AG08396 (cell line): Measurements from ENCODE around the gene WARS2.
"Not testable (repeated sequence)": the region's sequence is repeated elsewhere in the genome, so short reads cannot be mapped to it uniquely, and the experiment has no call there.

Experiments used
- DNase-seq: peaks from one replicate; pipeline ENCODE4 v3.0.0; 2012; ENCODE audit warnings: low spot score, mixed read lengths

The WARS2 gene

DNA sequence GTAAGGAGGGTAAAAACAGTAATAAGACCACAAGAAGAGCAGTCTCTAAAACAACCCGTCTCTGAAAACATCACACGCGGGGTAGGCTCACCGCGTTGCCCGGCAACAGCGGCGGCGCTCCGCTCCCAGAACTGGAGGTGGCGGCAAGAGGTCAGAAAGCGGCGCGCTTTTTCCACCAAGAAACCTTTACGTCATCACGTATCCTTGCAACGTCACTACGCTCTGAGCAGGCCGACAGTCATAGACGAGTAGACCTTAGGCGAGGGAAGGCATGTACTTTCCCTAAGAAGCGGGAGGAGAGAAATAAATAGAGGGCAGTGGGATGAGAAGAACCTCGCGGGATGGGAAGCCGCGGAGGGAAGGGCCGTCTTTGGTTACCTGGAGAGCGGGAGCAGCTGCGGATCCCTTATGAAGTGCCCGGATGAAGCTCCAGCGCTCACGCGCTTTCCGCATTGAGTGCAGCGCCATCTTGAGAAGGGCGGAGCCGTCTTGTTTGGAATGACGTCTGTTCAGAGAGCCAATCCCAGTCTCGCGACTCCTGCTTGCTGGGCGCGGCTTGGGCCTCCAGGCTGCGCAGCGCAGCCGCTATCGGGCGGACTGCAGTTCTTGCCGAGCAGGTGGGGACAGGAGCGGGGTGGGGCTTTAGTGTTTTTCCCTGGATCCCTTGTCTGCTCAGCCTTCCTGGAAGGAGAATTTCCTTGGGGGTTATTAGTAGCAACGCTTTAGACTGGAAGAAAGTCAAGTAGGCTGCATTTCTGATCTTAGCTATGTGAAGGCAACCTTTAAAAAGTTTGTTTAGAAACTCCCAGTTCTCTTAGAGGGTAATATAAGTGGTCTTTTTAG, at the start of gene WARS2:
Gene WARS2, minus strand, starts transcription at position 477 of the 843 bp plus-strand sequence. Its CDS starts 9 bp downstream, at position 468.
- peak; percentile 90 for DNase-seq

DNA sequence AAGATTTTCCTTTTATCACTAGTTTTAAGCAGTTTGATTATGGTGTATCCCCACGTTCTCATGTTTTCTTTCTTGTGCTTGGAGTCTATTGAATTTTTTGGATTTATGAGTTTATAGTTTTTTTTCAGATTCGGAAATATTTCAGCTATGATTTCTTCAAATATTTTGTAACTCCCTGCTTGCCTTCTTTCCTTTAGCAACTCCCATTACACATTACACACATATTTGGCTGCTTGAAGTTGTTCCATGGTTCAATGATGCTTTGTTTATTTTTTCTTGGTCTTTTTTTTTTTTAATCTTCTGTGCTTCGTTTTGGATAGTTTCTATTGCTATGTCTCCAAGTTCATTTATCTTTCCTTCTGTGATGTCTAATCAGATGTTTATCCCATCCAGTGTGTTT, 48.5 kb upstream of the WARS2 start:
- DNase-seq = peak; percentile 20

DNA sequence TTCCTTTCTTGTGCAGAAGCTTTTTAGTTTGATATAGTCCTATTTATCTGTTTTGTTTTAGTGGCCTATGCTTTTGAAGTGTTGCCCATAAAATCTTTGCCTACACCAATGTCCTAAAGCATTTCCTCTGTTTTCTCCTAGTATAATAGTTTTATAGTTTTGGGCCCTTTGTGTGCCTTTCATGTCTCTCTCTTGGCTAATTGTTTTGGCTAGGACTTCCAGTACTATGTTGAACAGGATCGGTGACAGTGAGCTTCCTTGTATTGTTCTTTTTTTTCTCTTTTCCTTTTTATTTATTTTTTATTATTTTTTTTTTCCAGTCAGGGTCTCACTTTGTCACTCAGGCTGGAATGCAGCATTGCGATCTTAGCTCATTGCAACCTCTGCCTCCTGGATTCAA, 47.0 kb upstream of the WARS2 start:
- no peak for DNase-seq

DNA sequence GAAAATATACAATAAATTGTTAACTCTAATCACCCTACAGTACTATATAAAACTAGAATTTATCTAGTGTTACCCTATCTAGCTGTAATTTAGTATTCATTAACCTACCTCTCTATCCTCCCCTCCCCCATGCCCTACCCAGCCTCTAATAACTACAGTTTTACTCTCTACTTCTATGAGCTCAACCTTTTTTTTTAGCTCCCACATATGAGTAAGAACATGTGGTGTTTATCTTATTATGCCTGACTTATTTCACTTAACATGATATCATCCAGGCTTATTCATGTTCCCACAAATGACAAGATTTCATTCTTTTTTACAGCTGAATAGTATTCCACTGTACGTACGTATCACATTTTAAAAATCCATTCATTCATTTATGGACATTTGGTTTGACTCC, 46.0 kb upstream of the WARS2 start:
- no peak for DNase-seq

DNA sequence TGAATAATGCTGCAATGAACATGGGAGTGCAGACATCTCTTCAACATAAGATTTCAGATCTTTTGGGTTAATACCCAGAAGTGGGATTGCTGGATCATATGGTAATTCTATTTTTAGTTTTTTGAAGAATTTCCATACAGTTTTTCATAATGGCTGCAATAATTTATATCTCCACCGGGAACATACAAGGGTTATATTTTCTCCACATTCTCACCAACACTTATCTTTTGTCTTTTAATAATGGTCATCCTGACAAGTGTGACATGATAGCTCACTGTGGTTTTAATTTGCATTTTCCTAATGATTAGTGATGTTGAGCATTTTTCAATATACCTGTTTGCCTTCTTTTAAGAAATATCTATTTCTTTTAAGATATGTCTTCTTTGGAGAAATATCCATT, 44.5 kb upstream of the WARS2 start:
- DNase-seq = no peak

DNA sequence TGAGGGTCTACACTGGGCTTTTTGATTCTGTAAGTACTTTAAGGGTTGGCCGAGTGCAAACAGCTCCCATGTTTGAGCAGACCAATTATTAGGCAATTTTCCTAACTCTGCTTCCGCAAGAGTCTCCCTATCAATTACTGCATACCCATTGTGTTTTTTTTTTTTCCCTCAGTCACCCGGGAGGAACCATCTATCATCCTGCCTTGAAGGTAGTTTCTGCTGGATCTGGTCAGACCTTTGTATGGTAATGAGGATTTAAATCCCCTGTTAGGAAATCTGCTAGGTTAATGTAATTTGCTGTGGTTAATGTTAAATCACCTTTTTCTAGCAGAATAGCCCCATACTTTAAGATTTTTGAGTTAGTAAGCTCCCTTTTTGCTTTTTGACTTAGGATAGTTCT, 40.8 kb upstream of the WARS2 start:
- no peak for DNase-seq

DNA sequence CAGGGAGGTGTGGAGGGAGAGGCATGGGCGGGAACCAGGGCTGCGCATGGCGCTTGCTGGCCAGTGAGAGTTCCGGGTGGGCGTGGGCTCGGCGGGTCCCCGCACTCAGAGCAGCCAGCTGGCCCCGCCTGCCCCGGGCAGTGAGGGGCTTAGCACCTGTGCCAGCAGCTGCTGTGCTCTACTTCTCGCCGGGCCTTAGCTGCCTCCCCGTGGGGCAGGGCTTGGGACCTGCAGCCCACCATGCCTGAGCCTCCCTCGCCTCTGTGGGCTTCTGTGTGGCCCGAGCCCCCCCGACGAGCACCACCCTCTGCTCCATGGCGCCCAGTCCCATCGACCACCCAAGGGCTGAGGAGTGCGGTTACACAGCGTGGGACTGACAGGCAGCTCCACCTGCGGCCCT, 38.6 kb upstream of the WARS2 start:
- DNase-seq = no peak

DNA sequence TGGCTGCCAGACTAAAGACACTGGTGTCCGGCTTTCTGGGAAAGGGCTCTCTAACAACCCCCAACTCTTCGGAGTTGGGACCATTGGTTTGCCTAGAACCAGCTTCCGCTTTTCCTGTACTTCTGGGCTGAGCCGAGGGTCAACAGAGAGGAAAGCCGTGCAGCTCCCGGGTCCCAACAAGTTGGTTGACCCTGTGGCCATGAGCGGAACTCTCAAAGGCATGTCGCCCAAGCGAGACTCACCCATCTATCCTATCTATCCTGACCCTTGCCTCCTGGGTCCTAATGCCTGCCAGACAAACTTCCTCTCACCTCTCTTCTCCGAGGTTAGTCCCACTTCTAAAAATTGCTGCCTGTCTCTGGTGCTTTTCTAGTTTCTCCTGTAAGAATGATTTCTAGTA, 32.5 kb upstream of the WARS2 start:
- not testable (repeated sequence) for DNase-seq

DNA sequence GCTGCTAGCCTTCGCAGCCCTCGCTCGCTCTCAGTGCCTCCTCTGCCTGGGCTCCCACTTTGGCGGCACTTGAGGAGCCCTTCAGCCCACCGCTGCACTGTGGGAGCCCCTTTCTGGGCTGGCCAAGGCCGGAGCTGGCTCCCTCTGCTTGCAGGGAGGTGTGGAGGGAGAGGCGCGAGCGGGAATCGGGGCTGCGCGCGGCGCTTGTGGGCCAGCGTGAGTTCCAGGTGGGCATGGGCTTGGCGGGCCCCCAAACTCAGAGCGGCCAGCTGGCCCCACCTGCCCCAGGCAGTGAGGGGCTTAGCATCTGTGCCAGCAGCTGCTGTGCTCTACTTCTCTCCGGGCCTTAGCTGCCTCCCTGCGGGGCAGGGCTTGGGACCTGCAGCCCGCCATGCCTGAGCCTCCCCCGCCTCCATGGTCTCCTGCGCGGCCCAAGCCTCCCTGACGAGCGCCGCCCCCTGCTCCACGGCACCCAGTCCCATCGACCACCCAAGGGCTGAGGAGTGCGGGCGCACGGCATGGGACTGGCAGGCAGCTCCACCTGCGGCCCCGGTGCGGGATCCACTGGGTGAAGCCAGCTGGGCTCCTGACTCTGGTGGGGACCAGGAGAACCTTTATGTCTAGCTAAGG, 31.0 kb upstream of the WARS2 start:
- DNase-seq = not testable (repeated sequence)

DNA sequence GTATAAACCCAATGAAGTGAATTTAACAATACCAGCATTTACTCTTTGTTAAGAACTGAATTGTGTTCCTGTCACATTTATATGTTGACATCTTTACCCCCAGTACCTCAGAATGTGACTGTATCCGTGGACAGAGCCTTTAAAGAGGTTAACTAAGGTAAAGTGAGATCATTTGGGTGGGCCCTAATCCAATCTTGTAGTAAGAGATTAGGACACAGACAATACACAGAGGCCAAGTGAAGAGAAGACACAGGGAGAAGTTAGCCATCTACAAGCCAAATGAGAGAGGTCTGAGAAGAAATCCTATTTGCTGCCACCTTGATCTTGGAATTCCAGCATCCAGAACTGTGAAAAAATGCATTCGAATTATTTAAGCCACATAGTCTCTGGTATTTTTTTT, 22.9 kb upstream of the WARS2 start:
- no peak for DNase-seq

DNA sequence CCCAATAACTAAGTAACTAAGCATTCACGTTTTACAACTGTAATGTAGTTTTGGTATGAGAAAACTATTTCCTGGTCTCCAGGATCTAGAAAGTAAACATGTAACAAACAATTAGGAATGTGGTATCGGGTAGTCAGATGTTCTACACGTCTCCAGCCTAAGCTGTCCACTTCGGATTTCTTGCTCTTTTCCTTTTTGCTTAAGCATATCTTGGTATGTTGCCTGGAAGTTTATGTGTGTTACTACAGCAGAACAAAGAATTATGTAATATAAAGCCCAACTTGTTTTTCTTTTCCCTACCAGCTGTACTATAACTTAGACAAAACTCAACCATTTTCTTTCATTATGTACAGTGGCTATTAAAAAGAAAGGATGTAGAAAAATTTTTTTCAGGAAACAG, 20.4 kb upstream of the WARS2 start:
- peak; percentile 67 for DNase-seq

DNA sequence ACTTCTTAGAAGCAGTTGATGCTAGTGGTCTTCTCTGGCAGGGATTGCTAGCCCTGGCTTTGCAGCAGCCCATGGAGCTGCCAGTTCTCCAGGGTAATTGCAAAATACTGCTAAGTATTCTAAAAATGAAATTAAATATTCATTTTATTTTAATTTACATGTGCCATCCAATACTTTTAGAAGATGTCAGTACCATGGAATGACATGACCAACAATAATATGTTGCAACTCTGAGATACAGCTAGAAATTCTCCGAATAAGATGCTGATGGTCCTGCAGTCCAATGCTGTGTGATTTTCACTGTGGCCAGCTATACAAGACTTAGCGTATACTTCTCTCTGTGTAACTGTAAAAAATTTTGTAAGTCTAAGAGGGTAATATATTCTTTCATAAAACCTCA, 20.0 kb upstream of the WARS2 start:
- peak; percentile 11 for DNase-seq

DNA sequence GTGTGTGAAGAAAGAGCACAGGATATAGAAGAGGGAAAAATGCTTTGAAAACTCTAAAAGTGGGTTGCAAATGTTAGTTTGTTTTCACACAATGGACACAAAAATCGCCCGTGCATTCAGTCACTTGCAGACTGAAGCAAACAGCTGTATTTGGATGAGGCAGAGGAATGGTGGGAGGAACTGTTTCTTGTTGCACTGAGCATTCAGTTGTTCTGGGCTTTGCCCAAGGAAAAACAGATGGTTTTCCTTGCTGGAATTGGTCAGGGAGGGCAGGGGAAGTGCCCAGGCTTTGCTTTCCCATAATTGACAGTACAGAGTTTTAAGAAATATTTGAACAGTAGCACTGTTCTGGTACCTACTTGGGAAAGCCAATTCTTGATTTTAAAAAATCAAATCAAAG, 19.5 kb upstream of the WARS2 start:
- DNase-seq = peak; percentile 9

DNA sequence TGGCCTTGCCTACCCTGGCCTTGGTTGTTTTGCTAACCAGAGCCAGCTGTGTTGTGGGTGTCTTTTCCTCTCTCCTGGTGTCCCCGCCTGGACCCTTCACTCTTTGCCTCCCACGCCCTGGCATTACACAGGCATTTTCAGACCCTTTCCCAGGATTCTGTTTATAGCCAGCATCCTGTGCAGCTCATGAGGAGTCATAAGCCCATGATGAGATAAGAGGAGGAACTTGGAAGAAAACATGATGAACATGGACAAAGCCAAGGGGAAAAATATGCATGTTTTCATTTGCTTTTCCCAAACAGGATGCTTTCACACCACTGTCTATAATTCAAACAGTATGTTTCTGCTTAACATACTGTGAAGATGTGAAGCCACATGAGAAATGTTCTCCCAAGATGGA, 18.7 kb upstream of the WARS2 start:
- peak; percentile 22 for DNase-seq

DNA sequence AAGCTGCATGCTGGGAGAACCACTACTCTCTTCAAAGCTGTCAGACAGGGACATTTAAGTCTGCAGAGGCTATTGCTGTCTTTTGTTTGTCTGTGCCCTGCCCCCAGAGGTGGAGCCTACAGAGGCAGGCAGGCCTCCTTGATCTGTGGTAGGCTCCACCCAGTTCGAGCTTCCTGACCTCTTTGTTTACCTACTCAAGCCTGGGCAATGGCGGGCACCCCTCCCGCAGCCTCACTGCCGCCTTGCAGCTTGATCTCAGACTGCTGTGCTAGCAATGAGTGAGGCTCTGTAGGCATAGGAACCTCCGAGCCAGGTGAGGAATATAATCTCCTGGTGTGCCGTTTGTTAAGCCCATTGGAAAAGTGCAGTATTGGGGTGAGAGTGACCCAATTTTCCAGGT, 16.3 kb upstream of the WARS2 start:
- not testable (repeated sequence) for DNase-seq

DNA sequence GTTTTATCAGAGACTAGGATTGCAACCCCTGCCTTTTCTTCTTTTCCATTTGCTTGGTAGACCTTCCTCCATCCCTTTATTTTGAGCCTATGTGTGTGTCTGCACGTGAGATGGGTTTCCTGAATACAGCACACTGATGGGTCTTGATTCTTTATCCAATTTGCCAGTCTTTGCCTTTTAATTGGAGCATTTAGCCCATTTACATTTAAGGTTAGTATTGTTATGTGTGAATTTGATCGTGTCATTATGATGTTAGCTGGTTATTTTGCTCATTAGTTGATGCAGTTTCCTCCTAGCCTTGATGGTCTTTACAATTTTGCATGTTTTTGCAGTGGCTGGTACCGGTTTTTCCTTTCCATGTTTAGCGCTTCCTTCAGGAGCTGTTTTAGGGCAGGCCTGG, 14.6 kb upstream of the WARS2 start:
- DNase-seq = not testable (repeated sequence)

DNA sequence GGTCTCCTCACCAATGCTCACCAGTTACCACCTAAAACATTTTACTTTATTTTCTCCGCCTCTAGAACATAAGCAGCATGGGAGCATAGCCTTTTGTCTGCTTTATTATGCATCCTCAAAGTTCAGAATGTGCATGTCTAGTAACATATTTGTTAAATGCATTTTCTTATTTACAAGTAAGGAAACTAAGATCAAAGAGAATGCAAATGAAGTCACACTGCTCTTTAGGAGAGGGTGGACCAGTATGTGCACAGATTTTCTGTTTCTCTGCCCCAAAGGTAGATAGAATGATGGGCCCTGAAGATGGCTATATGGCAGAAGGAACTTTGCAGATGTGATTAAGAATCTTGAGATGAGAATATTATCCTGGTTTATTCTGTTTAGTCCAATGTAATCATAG, 9.7 kb upstream of the WARS2 start:
- no peak for DNase-seq

DNA sequence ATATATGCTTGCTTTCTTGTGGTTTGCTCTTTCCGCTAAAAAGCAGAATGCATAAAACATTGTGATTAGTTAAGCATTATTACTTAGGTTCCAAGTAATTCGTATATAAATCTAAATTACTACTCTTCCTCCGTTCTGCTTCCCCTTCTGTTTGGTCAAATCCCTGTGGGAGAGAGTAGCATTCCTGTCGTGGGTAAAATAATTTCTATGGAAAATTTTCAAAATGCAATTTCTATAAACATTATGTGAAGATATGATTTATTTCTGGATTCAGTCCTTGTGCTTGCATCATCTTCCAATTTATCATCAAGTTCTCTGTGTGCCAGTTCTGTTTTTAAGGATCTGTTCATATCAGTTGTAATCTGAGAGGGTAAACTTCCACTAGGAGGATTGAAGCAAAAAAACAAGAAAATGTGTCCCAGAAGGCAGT, 7.2 kb upstream of the WARS2 start:
- DNase-seq = peak; percentile 6

DNA sequence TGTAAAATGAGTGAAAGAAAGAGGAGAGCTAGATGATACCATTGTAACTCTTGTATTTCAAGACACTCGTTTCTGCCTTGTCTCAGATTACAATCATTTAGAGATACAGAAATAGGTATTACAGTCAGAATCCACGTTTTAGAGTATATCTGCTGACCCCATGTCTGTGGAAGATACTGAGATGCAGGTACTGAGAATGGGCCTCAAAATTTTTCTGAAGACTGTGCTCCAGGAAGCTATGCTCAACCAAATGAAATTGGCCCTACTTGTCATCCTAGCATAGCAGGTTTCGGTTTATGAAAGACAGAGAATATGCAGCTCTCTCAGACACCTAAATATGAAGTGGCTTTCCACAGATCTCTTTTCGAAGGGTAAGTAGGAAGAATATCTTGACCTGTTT, 6.0 kb upstream of the WARS2 start:
- DNase-seq = no peak

DNA sequence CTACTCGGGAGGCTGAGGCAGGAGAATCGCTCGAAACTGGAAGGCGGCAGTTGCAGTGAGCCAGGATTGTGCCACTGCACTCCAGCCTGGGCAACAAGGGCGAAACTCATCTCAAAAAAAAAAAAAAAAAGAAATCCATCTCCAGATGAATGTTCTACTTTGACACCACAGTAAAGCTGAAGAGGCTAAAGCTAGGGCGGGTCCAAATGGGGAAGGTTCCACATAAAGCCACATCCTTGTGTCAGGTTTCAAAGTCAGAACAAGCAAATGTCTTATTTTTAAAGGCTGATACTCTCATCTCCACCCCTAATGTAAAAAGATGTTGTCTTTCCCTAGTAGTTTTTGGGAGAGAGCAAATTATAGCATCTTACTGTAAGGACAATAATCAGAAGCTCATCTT, 4.4 kb upstream of the WARS2 start:
- DNase-seq = no peak

DNA sequence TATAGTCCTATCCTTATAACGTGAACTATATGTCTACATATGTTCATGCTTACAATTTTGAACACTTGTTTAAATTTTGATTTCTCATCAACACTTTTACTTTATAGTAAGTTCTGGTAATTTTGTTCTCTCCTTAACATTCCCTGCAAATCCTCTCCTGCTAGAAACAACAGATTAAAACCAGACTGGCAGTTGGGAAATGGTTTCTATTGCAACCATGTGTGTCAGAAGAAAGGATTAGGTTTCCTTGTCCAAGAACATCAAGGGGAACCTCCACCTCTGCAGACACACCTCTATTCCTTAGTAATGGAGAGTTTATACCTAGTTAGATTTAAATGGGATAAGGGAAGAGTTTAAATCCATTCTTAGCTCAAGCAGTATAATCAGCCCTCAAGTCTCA, 3.3 kb upstream of the WARS2 start:
- no peak for DNase-seq

DNA sequence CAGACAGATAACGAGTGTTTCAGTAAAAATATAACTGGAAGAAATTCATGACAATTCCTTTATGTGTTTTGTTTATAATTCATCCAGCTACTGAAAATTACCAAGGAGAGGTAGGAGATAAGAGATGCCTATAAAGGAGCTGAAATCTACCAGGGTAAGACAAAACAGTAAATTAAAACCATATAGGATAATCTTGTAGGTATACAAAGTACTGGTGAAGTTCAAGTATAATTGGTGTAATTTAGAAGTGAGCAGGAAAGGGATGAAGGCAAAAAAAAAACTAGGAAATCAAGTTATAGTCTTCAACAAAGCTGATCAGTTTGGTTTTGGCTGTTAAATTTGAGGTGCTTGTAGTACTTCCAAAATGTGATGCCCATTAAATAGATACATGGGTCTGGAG, 1.2 kb upstream of the WARS2 start:
- DNase-seq = no peak

DNA sequence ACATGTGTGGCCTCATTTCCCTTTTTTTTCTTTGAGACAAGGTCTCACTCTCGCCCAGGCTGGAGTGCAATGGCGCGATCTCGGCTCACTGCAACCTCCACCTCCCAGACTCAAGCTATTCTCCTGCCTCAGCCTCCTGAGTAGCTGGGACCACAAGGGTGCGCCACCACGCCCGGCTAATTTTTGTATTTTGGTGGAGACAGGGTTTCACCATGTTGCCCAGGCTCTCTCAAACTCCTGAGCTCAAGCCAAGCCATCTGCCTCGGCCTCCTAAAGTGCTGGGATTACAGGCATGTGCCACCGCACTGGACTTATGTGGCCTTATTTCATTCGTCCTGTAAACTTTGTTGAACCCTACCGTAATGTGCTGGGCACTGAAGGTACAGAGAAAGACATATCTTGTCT, 569 bp upstream of the WARS2 start:
- no peak for DNase-seq

DNA sequence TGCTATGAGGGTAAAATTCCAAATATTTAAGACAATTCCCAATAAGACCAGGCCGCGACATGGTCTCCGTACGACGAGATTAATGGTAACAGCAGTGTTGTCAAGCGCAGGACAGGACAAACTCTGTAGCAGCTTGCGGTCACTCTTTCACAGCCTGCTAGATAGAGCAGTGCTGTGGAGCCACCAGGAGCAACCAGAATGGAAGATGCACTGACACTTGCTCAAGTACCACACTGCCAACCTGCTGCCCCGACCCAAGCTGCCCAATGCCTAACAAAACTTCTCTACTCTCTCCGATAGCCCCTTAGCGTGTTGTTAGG, 636 bp downstream of the WARS2 start:
- DNase-seq = no peak
